IMR-90 (cell line): ENCODE measurements around the gene FAM174C.

Source experiments
- CEBPB ChIP-seq: IDR thresholded peaks from 2 replicates; pipeline ENCODE4 v1.6.1; 2012; ENCODE audit warnings: low read depth, low read length, improper control_type of control experiment
- CHD1 ChIP-seq: IDR thresholded peaks from 2 replicates; pipeline ENCODE4 v1.6.1; 2012; ENCODE audit warnings: low read depth, low read length, improper control_type of control experiment
- CTCF ChIP-seq: conservative IDR thresholded peaks from 2 replicates; pipeline ENCODE4 v1.5.1; 2012; ENCODE audit warnings: mild to moderate bottlenecking, low read depth, low read length, improper control_type of control experiment
- ELK1 ChIP-seq: fragments of 150-350 bp; IDR thresholded peaks from 2 replicates; pipeline ENCODE4 v1.6.1; 2016; ENCODE audit warnings: low read depth, mild to moderate bottlenecking, low read length, moderate library complexity, borderline replicate concordance
- MAFK ChIP-seq: IDR thresholded peaks from 2 replicates; pipeline ENCODE4 v1.6.1; 2012; ENCODE audit warnings: low read depth, low read length, improper control_type of control experiment
- MAZ ChIP-seq: IDR thresholded peaks from 2 replicates; pipeline ENCODE4 v1.6.1; 2012; ENCODE audit warnings: low read depth, mild to moderate bottlenecking, low read length, improper control_type of control experiment, moderate library complexity, borderline replicate concordance
- MXI1 ChIP-seq: IDR thresholded peaks from 2 replicates; pipeline ENCODE4 v1.6.1; 2012; ENCODE audit warnings: low read depth, mild to moderate bottlenecking, low read length, moderate library complexity, borderline replicate concordance
- POLR2A ChIP-seq: IDR thresholded peaks from 2 replicates; pipeline ENCODE4 v1.6.1; 2012; ENCODE audit warnings: mild to moderate bottlenecking, low read depth, low read length
- RAD21 ChIP-seq: IDR thresholded peaks from 2 replicates; pipeline ENCODE4 v1.6.1; 2012; ENCODE audit warnings: low read length, improper control_type of control experiment
- RCOR1 ChIP-seq: IDR thresholded peaks from 2 replicates; pipeline ENCODE4 v1.6.1; 2012; ENCODE audit warnings: mild to moderate bottlenecking, low read length, improper control_type of control experiment; ENCODE audit not compliant: insufficient replicate concordance
- RFX5 ChIP-seq: IDR thresholded peaks from 2 replicates; pipeline ENCODE4 v1.8.0; 2012; ENCODE audit warnings: low read depth, mild to moderate bottlenecking, low read length, moderate library complexity
- SMC3 ChIP-seq: fragments of 150-350 bp; IDR thresholded peaks from 2 replicates; pipeline ENCODE4 v1.6.1; 2016; ENCODE audit warnings: low read depth, mild to moderate bottlenecking, antibody characterized with exemption, low read length, moderate library complexity
- USF2 ChIP-seq: fragments of 150-350 bp; IDR thresholded peaks from 2 replicates; pipeline ENCODE4 v1.6.1; 2017; ENCODE audit warnings: mild to moderate bottlenecking, antibody characterized with exemption, low read length, low read depth

GRCh38 chr19:1271528-1272422 lies 3.6 kb upstream of the FAM174C start:
- TF ChIP-seq MXI1, result no peak
- no peak for TF ChIP-seq CTCF
- TF ChIP-seq CHD1, result no peak
- TF ChIP-seq CEBPB, result no peak
- no peak for TF ChIP-seq POLR2A
- no peak for TF ChIP-seq RCOR1
- TF ChIP-seq USF2, result no peak
- no peak for TF ChIP-seq SMC3
- no peak for TF ChIP-seq MAFK
- TF ChIP-seq RFX5, result no peak
- TF ChIP-seq RAD21, result no peak
- no peak for TF ChIP-seq MAZ
- TF ChIP-seq ELK1, result no peak
